Type B pancreatic cell (in vitro differentiated cells): Measurements from ENCODE around the gene LPCAT1. TPM values are rescaled to one million over a fixed set of nuclear protein-coding genes. Genes with fewer than 3 reads are reported as not detected.

Experiments
- DNase-seq: peaks from one replicate; pipeline ENCODE4 v3.0.0; 2021; ENCODE audit warnings: mixed read lengths; ENCODE audit not compliant: unreplicated experiment; ENCODE audit errors: extremely low spot score
- H3K27ac Mint-ChIP-seq: 2 replicates; pipeline ENCODE4 v1.8.0; 2021; ENCODE audit warnings: mild to moderate bottlenecking, mixed read lengths
- H3K27me3 Mint-ChIP-seq: 2 replicates; pipeline ENCODE4 v1.8.0; 2021; ENCODE audit warnings: mixed read lengths
- H3K36me3 Mint-ChIP-seq: 2 replicates; pipeline ENCODE4 v1.8.0; 2021; ENCODE audit warnings: mixed read lengths
- H3K4me1 Mint-ChIP-seq: one replicate; pipeline ENCODE4 v1.8.0; 2021; ENCODE audit warnings: mixed read lengths; ENCODE audit not compliant: unreplicated experiment
- H3K4me3 Mint-ChIP-seq: 2 replicates; pipeline ENCODE4 v1.8.0; 2021; ENCODE audit warnings: mild to moderate bottlenecking, mixed read lengths
- H3K9me3 Mint-ChIP-seq: 2 replicates; pipeline ENCODE4 v1.8.0; 2021; ENCODE audit warnings: mixed read lengths
- total RNA-seq: library from RNA; stranded (reverse); gene quantifications from 2 replicates; pipeline ENCODE4 v1.2.1, GENCODE V29; 2021; ENCODE audit warnings: low replicate concordance
- TF ChIP-seq, protein P1 (sequence below): fragments of 200-600 bp; sonication (generic); conservative IDR thresholded peaks from 2 replicates; pipeline ENCODE4 v1.5.0; 2021; ENCODE audit warnings: antibody characterized with exemption, mild to moderate bottlenecking

The LPCAT1 gene
- total RNA-seq, 1 donor from 2014 or later, result 91.6 TPM

DNA sequence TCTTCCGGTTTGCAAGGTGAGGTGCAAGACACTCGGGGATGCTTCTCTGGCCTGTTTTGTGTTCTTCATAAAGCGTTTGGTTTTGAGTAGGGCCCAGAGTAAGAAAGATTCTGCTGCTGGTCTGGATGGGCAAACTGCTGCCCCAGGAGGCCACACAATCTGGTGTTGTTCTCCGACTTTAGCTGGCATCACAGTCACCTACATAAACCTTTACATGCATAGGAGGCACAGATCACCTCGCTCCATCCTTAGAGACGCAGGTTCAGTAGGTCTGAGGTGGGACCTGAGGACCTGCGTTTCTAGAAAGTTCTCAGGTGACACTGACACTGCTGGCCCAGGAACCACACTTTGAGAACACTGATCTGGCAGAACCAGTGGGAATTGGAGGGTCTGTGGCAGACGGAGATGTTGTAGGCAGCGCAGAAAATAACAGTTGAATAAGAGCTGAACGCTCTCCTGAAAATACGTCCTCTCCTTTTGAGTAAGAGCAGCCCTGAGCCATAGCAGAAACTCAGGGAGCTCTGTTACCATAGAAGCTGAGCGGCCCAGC lies 74.6 kb downstream of the LPCAT1 start:
- H3K9me3 Mint-ChIP-seq, result peaks cover 15% of the 10 kb centered on the region
- no peaks in the 10 kb centered on the region for H3K4me1 Mint-ChIP-seq
- H3K36me3 Mint-ChIP-seq, result no peaks in the 10 kb centered on the region
- peak; percentile 37 for DNase-seq
- H3K27ac Mint-ChIP-seq, result no peak overlapping the region
- TF ChIP-seq, protein P1, sequence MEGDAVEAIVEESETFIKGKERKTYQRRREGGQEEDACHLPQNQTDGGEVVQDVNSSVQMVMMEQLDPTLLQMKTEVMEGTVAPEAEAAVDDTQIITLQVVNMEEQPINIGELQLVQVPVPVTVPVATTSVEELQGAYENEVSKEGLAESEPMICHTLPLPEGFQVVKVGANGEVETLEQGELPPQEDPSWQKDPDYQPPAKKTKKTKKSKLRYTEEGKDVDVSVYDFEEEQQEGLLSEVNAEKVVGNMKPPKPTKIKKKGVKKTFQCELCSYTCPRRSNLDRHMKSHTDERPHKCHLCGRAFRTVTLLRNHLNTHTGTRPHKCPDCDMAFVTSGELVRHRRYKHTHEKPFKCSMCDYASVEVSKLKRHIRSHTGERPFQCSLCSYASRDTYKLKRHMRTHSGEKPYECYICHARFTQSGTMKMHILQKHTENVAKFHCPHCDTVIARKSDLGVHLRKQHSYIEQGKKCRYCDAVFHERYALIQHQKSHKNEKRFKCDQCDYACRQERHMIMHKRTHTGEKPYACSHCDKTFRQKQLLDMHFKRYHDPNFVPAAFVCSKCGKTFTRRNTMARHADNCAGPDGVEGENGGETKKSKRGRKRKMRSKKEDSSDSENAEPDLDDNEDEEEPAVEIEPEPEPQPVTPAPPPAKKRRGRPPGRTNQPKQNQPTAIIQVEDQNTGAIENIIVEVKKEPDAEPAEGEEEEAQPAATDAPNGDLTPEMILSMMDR, result no peak
- no peak overlapping the region for H3K4me3 Mint-ChIP-seq
- peaks cover 85% of the 10 kb centered on the region for H3K27me3 Mint-ChIP-seq

- H3K27me3 Mint-ChIP-seq, result peaks cover 88% of the 10 kb centered on the region
- H3K4me1 Mint-ChIP-seq, result no peaks in the 10 kb centered on the region
- H3K27ac Mint-ChIP-seq, result no peak overlapping the region
- H3K36me3 Mint-ChIP-seq, result no peaks in the 10 kb centered on the region
- H3K9me3 Mint-ChIP-seq, result peaks cover 10% of the 10 kb centered on the region
- TF ChIP-seq, protein P1, result no peak
- DNase-seq, result peak; percentile 42
- no peak overlapping the region for H3K4me3 Mint-ChIP-seq
These were observed 75.2 kb downstream of the LPCAT1 start for GRCh38 chr5:1448511-1449011.

DNA sequence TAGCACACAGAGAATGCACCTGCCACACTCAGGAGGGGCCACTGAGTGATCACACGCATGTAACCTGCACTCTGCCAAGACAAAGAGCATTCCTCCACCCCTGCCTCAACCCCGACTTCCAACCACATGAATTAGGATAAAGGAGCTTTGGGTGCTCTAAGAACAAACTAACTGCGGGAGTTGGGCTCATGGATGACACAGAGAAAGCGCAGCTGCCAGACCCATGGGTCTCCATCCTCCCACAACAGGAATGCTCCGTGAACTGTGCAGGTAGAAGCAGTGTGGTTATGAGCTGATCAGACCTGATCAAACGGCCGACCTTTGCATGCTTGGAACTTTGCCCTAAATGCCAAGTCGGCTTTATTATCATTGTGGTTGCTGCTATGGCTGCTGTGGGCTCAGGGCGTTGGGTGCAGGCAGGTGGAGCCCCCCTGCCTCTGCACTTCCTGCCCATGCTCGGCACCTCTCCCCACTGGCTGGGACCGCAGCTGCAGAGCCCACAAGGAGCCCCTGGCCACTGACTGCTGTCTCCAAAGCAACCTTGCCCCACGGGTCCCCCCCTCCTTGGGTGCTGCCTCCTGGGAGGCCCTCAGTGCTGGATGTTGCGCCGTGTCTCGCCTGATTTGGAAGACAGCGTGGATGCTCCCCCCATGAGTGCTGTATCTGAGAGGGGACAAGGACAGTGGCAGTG lies 75.9 kb downstream of the LPCAT1 start:
- peaks cover 88% of the 10 kb centered on the region for H3K27me3 Mint-ChIP-seq
- H3K27ac Mint-ChIP-seq, result no peak overlapping the region
- no peaks in the 10 kb centered on the region for H3K36me3 Mint-ChIP-seq
- peaks cover 3% of the 10 kb centered on the region for H3K9me3 Mint-ChIP-seq
- DNase-seq, result peak; percentile 62
- H3K4me3 Mint-ChIP-seq, result no peak overlapping the region
- TF ChIP-seq, protein P1, result no peak
- H3K4me1 Mint-ChIP-seq, result no peaks in the 10 kb centered on the region

GRCh38 chr5:1446602-1447343 lies 77.0 kb downstream of the LPCAT1 start:
- TF ChIP-seq, protein P1, result no peak
- H3K36me3 Mint-ChIP-seq, result no peaks in the 10 kb centered on the region
- peak; percentile 59 for DNase-seq
- no peaks in the 10 kb centered on the region for H3K9me3 Mint-ChIP-seq
- H3K4me1 Mint-ChIP-seq, result no peaks in the 10 kb centered on the region
- H3K27me3 Mint-ChIP-seq, result peaks cover 85% of the 10 kb centered on the region
- H3K27ac Mint-ChIP-seq, result no peak overlapping the region
- H3K4me3 Mint-ChIP-seq, result no peak overlapping the region

- TF ChIP-seq, protein P1, result no peak
- Mint-ChIP-seq H3K27ac (no peak overlapping the region), H3K36me3 (no peaks in the 10 kb centered on the region), H3K9me3 (no peaks in the 10 kb centered on the region), H3K27me3 (peaks cover 86% of the 10 kb centered on the region), H3K4me1 (no peaks in the 10 kb centered on the region), H3K4me3 (no peak overlapping the region)
- peak; percentile 65 for DNase-seq
These were observed 77.8 kb downstream of the LPCAT1 start for GRCh38 chr5:1445689-1446601.
